Measurements from ENCODE around the gene ABCC1. TPM values are rescaled to one million over a fixed set of nuclear protein-coding genes. Genes with fewer than 3 reads are reported as not detected.

Gene ABCC1
- total RNA-seq, 1 donor from 2014 or later, result 21.8 TPM

DNA sequence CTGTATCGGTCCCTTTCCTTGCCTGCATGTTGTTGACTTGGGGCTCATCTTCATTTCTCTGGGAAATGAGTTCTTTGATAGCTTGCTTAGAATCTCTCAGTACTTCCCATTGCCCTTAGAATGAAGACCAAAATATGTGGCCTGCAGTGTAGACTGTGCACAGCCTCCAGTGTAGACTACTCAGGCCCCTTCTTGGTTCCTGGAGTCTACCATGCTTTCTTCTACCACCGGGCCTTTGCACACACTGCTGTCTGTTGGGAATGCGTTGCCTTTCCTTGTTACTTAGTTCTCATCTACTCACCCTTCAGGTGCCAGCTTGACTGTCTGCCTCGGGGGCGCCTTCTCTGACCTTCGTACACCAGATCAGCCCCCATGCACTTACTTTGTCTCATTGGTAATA, 82.0 kb downstream of the ABCC1 start:
- Mint-ChIP-seq H3K27ac (ENCODE audit: unreplicated experiment) (no peak overlapping the region), H3K36me3 (ENCODE audit: low read depth, unreplicated experiment) (no peaks in the 10 kb centered on the region), H3K27me3 (ENCODE audit: unreplicated experiment) (no peaks in the 10 kb centered on the region), H3K9me3 (ENCODE audit: unreplicated experiment) (no peaks in the 10 kb centered on the region), H3K4me3 (ENCODE audit: unreplicated experiment) (no peak overlapping the region), H3K4me1 (ENCODE audit: unreplicated experiment) (peaks cover 15% of the 10 kb centered on the region)
- DNase-seq (ENCODE audit: low spot score), result no peak
- TF ChIP-seq, protein P1, sequence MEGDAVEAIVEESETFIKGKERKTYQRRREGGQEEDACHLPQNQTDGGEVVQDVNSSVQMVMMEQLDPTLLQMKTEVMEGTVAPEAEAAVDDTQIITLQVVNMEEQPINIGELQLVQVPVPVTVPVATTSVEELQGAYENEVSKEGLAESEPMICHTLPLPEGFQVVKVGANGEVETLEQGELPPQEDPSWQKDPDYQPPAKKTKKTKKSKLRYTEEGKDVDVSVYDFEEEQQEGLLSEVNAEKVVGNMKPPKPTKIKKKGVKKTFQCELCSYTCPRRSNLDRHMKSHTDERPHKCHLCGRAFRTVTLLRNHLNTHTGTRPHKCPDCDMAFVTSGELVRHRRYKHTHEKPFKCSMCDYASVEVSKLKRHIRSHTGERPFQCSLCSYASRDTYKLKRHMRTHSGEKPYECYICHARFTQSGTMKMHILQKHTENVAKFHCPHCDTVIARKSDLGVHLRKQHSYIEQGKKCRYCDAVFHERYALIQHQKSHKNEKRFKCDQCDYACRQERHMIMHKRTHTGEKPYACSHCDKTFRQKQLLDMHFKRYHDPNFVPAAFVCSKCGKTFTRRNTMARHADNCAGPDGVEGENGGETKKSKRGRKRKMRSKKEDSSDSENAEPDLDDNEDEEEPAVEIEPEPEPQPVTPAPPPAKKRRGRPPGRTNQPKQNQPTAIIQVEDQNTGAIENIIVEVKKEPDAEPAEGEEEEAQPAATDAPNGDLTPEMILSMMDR (IDR thresholded peaks at IDR 0.05; ENCODE audit: unreplicated experiment), result no peak

DNA sequence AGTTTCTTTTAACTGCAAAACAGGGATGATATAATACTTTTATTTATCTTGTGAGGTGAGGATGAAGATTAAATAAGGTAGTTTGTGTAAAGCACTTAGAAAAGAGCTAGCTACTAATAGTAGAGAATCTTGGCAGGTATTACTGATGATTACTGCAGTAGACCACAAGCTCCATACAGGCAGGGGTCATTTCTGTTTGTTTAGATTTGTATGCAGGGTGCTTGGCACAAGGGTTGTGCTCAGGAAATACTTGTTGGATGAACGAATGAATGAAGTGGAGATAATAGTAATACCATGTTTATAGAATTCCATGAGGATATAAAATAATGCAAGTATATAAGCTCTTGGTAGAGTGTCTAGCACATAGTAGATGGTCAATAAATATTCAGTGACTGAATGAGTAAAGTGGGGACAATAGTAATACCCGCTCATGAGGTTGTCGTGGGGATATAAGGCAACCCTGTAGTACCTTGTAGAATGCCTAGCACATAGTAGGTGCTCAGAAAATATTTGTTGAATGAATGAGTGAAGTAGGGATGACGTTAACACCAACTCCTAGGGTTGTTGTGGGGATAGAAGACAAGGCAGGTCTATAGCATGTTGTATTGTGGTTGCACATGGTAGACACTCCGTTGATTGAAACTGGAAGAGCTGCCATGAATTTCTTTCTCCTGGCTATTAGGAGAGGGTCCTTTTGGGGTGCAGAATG, 83.0 kb downstream of the ABCC1 start:
- no peak for DNase-seq (ENCODE audit: low spot score)
- Mint-ChIP-seq H3K27me3 (ENCODE audit: unreplicated experiment) (no peaks in the 10 kb centered on the region), H3K9me3 (ENCODE audit: unreplicated experiment) (no peaks in the 10 kb centered on the region), H3K36me3 (ENCODE audit: low read depth, unreplicated experiment) (no peaks in the 10 kb centered on the region), H3K4me3 (ENCODE audit: unreplicated experiment) (no peak overlapping the region), H3K4me1 (ENCODE audit: unreplicated experiment) (peaks cover 15% of the 10 kb centered on the region), H3K27ac (ENCODE audit: unreplicated experiment) (no peak overlapping the region)
- TF ChIP-seq, protein P1 (IDR thresholded peaks at IDR 0.05; ENCODE audit: unreplicated experiment), result no peak

- H3K27me3 Mint-ChIP-seq (ENCODE audit: unreplicated experiment), result no peaks in the 10 kb centered on the region
- H3K27ac Mint-ChIP-seq (ENCODE audit: unreplicated experiment), result no peak overlapping the region
- peaks cover 9% of the 10 kb centered on the region for H3K4me1 Mint-ChIP-seq (ENCODE audit: unreplicated experiment)
- peaks cover 5% of the 10 kb centered on the region for H3K36me3 Mint-ChIP-seq (ENCODE audit: low read depth, unreplicated experiment)
- TF ChIP-seq, protein P1 (IDR thresholded peaks at IDR 0.05; ENCODE audit: unreplicated experiment), result no peak
- no peaks in the 10 kb centered on the region for H3K9me3 Mint-ChIP-seq (ENCODE audit: unreplicated experiment)
- H3K4me3 Mint-ChIP-seq (ENCODE audit: unreplicated experiment), result no peak overlapping the region
- no peak for DNase-seq (ENCODE audit: low spot score)
Measured at GRCh38 chr16:16033208-16033717, 83.8 kb downstream of the ABCC1 start.

- no peaks in the 10 kb centered on the region for H3K27me3 Mint-ChIP-seq (ENCODE audit: unreplicated experiment)
- peaks cover 12% of the 10 kb centered on the region for H3K4me1 Mint-ChIP-seq (ENCODE audit: unreplicated experiment)
- H3K9me3 Mint-ChIP-seq (ENCODE audit: unreplicated experiment), result no peaks in the 10 kb centered on the region
- no peak overlapping the region for H3K27ac Mint-ChIP-seq (ENCODE audit: unreplicated experiment)
- peaks cover 5% of the 10 kb centered on the region for H3K36me3 Mint-ChIP-seq (ENCODE audit: low read depth, unreplicated experiment)
- TF ChIP-seq, protein P1 (IDR thresholded peaks at IDR 0.05; ENCODE audit: unreplicated experiment), result no peak
- no peak overlapping the region for H3K4me3 Mint-ChIP-seq (ENCODE audit: unreplicated experiment)
- DNase-seq (ENCODE audit: low spot score), result no peak
Measured at GRCh38 chr16:16036359-16036792, 87.0 kb downstream of the ABCC1 start.

DNA sequence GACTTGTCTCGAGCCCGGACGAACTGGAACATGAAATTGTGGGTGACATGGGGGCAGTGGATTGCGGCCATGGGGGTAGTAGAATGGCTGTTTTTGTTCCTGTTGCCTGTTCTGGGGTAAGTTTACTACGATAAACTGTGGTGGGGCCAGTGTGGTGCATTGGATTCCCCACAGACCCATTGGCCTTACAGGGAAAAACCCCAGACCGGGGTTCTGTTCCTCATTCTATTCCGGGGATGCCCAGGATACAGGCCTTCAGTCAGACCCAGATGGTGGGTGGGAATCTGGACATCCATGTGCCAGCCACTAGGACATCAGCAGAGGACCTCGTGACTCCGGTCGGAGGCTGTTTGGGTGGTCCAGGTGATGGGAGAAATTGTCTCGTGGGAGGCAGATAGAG, 88.1 kb downstream of the ABCC1 start:
- H3K9me3 Mint-ChIP-seq (ENCODE audit: unreplicated experiment), result no peaks in the 10 kb centered on the region
- no peak overlapping the region for H3K27ac Mint-ChIP-seq (ENCODE audit: unreplicated experiment)
- H3K4me1 Mint-ChIP-seq (ENCODE audit: unreplicated experiment), result peaks cover 10% of the 10 kb centered on the region
- H3K4me3 Mint-ChIP-seq (ENCODE audit: unreplicated experiment), result no peak overlapping the region
- no peaks in the 10 kb centered on the region for H3K27me3 Mint-ChIP-seq (ENCODE audit: unreplicated experiment)
- TF ChIP-seq, protein P1 (IDR thresholded peaks at IDR 0.05; ENCODE audit: unreplicated experiment), result no peak
- DNase-seq (ENCODE audit: low spot score), result no peak
- peaks cover 5% of the 10 kb centered on the region for H3K36me3 Mint-ChIP-seq (ENCODE audit: low read depth, unreplicated experiment)

Measured in endothelial cell (in vitro differentiated cells).